Glutamatergic neuron (in vitro differentiated cells): Measurements from ENCODE around the gene ASIC4. TPM values are rescaled to one million over a fixed set of nuclear protein-coding genes. Genes with fewer than 3 reads are reported as not detected.

Source experiments
- DNase-seq: peaks from one replicate; pipeline ENCODE4 v3.0.0; 2022
- H3K27ac Mint-ChIP-seq: one replicate; pipeline ENCODE4 v1.8.0; 2020; ENCODE audit warnings: mild to moderate bottlenecking, mixed read lengths, inconsistent platforms; ENCODE audit not compliant: unreplicated experiment
- H3K27me3 Mint-ChIP-seq: one replicate; pipeline ENCODE4 v1.8.0; 2020; ENCODE audit warnings: mild to moderate bottlenecking, moderate library complexity, mixed read lengths, inconsistent platforms; ENCODE audit not compliant: unreplicated experiment
- H3K36me3 Mint-ChIP-seq: one replicate; pipeline ENCODE4 v1.8.0; 2020; ENCODE audit warnings: mild to moderate bottlenecking, mixed read lengths, inconsistent platforms; ENCODE audit not compliant: unreplicated experiment
- H3K4me1 Mint-ChIP-seq: one replicate; pipeline ENCODE4 v1.8.0; 2020; ENCODE audit warnings: mild to moderate bottlenecking, low read depth, mixed read lengths, inconsistent platforms; ENCODE audit not compliant: unreplicated experiment
- H3K4me3 Mint-ChIP-seq: one replicate; pipeline ENCODE4 v1.8.0; 2020; ENCODE audit warnings: mild to moderate bottlenecking, mixed read lengths, inconsistent platforms; ENCODE audit not compliant: unreplicated experiment
- H3K9me3 Mint-ChIP-seq: one replicate; pipeline ENCODE4 v1.8.0; 2020; ENCODE audit warnings: mild to moderate bottlenecking, moderate library complexity, mixed read lengths, inconsistent platforms; ENCODE audit not compliant: unreplicated experiment
- total RNA-seq: library from RNA; stranded (reverse); fragmentation: NEBNext Ultra II Directional; extraction: Animal tissue kit (Norgen Biotek cat#: 25700); gene quantifications from one replicate; pipeline ENCODE4 v1.2.1, GENCODE V29; 2021; ENCODE audit not compliant: unreplicated experiment
- TF ChIP-seq, protein P1 (sequence below): fragments of 200-600 bp; sonication (generic); IDR thresholded peaks from one replicate; pipeline ENCODE4 v1.5.0; 2021; ENCODE audit not compliant: partially characterized antibody, unreplicated experiment

Gene ASIC4
- total RNA-seq, 1 donor from 2014 or later = 5.4 TPM

DNA sequence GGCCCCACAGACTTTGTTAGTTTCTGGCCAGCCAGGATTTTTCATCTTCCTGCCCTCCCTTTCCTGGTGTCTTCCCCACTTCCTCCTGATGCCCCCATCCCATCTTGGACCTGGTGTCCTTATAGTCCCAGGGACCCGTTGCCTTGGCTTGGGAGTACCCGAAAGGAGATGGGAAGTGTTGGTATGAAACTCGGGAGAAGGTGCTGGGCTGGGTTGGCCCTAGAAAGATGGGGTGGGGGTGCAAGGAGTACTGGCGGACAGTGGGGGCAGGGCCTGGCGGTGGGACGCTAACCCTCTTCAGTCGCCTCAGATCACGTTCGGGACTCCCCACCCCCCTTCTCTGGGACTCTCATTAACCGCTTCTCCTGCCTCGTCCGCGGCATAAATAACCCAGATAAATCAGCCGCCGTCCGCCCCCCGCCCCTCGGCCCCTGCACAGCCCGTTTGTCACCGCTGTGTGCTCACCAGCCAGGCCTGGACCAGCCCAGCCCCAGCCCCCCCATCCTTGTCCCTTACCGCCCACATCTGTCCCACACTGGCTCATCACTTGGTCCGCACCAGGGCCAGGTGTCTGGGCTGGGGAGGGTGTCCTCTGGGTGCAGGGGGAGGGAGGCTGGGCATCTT, 3.7 kb upstream of the ASIC4 start:
- peaks cover 24% of the 10 kb centered on the region for H3K27me3 Mint-ChIP-seq
- peak overlapping the region; percentile 91 for H3K27ac Mint-ChIP-seq
- no peaks in the 10 kb centered on the region for H3K36me3 Mint-ChIP-seq
- TF ChIP-seq, protein P1, sequence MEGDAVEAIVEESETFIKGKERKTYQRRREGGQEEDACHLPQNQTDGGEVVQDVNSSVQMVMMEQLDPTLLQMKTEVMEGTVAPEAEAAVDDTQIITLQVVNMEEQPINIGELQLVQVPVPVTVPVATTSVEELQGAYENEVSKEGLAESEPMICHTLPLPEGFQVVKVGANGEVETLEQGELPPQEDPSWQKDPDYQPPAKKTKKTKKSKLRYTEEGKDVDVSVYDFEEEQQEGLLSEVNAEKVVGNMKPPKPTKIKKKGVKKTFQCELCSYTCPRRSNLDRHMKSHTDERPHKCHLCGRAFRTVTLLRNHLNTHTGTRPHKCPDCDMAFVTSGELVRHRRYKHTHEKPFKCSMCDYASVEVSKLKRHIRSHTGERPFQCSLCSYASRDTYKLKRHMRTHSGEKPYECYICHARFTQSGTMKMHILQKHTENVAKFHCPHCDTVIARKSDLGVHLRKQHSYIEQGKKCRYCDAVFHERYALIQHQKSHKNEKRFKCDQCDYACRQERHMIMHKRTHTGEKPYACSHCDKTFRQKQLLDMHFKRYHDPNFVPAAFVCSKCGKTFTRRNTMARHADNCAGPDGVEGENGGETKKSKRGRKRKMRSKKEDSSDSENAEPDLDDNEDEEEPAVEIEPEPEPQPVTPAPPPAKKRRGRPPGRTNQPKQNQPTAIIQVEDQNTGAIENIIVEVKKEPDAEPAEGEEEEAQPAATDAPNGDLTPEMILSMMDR = no peak
- peak overlapping the region; percentile 75 for H3K4me3 Mint-ChIP-seq
- peaks cover 41% of the 10 kb centered on the region for H3K4me1 Mint-ChIP-seq
- no peak for DNase-seq
- peaks cover 26% of the 10 kb centered on the region for H3K9me3 Mint-ChIP-seq

DNA sequence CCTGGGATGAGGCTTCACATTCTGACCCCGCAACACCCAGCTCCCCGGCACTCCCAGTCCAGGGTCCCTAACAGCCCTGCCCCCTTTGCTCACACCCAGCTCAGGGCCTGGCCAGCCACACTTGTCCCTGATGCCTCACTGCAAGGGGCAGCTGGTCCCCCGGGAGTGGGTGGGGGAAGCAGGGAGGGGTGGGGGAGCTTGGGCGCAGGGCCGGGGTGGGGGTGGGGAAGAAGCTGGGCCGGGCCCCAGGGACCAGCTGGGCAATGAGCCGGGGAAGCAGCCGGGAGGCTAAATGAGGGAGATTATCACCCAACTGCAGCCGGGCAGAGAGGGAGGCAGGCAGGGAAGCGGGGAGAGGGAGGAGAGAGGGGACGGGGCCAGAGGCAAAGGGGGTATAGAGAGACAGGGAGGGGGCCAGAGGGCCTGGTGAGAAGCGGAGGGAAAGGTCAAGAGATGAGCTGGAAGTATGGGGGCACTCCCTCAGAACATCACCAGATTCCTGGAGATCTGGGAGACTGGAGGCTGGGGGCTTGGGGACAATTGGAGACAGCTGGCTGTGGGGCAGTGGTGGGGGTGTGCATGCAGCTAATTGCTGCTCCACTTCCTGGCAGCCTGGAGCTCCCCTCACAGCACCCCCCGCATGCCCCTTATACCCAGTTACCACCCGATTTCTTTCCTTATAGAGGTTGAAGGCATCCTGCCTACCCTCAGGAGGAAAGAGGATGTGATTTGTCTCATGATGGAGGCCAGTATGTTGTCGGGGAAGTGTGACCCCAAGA, 2.5 kb upstream of the ASIC4 start:
- Mint-ChIP-seq H3K27ac (peak overlapping the region; percentile 77), H3K9me3 (peaks cover 26% of the 10 kb centered on the region), H3K27me3 (peaks cover 29% of the 10 kb centered on the region), H3K36me3 (no peaks in the 10 kb centered on the region), H3K4me1 (peaks cover 49% of the 10 kb centered on the region), H3K4me3 (peak overlapping the region; percentile 64)
- no peak for DNase-seq
- TF ChIP-seq, protein P1 = no peak

DNA sequence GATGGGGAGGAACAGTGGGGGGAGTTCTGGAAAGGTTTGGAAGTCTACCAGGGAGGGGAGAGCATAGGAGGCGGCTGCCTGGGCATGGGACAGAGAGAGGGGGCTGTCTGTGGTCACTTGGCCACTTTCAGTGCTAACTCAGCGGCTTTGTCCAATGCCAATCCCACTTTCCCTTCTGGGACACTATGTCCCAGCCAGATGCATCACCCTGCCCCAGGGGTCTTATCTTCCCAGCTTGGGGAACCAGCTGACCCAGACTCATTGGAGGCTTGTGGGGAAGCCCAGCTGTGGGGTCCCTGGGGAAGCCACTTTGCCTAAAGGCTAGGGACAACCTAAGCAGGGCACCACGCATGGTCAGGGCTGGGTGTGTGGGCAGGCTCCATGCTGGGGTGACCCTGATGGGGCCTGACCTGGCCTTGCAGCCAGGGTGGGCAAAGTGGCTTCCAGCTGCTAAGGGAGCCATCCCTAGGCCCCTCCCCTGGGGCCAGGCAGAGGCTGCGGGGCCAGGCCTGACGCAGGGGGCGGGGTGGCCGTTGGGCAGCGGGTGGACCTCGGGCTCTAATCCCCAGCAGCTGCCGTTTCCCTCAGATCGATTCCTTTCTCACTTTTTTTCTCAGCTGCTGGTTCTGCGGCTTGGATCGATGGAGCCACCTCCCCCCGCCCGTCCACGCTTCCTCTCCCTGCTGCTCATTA, 1.6 kb upstream of the ASIC4 start:
- Mint-ChIP-seq H3K4me1 (peaks cover 52% of the 10 kb centered on the region), H3K27ac (peak overlapping the region; percentile 95), H3K27me3 (peaks cover 29% of the 10 kb centered on the region), H3K9me3 (peaks cover 24% of the 10 kb centered on the region), H3K36me3 (no peaks in the 10 kb centered on the region), H3K4me3 (peak overlapping the region; percentile 80)
- DNase-seq = peak; percentile 77
- TF ChIP-seq, protein P1 = no peak

DNA sequence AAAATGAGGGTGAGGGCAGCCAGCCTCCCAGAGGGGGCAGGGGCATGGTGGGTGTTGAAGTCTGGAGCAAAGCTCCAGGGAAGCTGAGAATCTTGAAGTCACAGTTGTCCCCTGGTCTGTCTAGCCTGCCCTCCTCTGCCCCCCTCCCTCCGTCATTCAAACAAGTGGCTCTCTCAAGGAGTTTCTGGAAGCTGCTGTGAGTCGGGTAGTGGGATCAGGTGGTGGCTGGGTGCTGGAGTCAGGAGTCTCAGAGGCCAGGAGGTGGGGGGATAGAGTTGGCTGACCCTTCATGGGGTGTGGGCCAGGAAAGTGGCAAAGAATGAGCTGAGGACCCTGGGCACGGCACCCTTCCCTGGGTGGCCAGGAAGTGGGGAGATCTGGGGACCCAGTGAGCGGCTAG, 495 bp upstream of the ASIC4 start:
- Mint-ChIP-seq H3K9me3 (peaks cover 24% of the 10 kb centered on the region), H3K36me3 (no peaks in the 10 kb centered on the region), H3K27me3 (peaks cover 29% of the 10 kb centered on the region), H3K4me3 (peak overlapping the region; percentile 80), H3K4me1 (peaks cover 56% of the 10 kb centered on the region), H3K27ac (peak overlapping the region; percentile 95)
- no peak for DNase-seq
- TF ChIP-seq, protein P1 = no peak
